DMS 273 (cell line): ENCODE measurements around the gene UBL7.

Source experiments
- DNase-seq: peaks from one replicate; lab custom pipeline; 2025; ENCODE audit not compliant: unreplicated experiment; lab: John Stamatoyannopoulos, UW

UBL7 gene

DNA sequence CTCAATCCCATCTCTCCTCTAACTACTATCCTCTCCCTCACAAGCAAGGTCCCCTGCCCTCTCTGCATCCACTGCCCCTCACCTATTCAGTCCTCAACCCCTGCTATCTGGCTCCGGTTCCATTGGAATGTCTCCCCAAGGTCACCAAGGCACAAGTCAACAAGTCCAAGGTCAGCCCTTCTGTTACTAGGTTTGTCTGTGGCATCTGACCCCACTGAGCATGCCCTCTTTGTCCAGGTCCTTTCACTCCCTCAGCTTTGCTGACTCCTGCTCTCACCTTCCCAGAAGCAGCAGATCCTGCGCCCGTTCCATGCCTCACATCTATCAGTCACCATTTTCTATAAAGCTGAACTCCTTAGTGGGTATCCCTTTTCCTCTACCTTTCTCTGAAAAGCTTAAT is 18.9 kb downstream of the UBL7 start:
- DNase-seq: no peak

DNA sequence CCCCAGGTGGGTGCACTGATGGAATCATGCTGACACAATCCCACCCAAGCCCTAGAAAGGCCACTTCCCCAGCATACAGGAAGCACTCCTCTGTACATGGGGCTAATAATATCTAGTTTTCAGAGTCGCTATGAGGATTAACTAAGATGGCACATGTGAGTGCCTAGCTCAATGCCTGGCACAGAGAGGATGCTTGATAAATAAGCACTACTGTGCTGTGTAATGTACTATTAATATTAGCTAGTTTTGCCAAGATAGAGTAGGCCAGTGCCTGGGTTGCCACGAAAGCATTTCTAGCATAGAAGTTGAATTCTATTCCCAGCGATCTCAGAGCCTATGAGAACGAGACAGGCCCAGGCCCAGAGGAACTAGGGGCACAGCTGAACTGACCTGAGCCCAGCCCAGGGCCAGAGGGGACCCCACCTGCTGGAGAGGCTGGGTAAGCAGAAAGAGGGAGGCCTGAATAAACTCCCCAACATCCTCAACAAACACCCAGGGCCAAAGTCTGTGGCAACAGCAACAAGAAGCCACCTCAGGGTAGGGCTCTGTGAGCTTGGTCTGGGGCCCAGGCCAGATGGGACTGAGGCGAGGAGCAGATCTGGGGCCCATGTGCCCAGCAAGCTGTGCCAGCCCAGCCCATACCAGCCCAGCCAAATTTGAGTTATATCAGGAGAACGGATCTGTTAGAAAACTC is 19.6 kb downstream of the UBL7 start:
- DNase-seq: no peak

- DNase-seq: peak; percentile 79
These were observed 22.1 kb downstream of the UBL7 start for GRCh38 chr15:74438721-74439316.

DNA sequence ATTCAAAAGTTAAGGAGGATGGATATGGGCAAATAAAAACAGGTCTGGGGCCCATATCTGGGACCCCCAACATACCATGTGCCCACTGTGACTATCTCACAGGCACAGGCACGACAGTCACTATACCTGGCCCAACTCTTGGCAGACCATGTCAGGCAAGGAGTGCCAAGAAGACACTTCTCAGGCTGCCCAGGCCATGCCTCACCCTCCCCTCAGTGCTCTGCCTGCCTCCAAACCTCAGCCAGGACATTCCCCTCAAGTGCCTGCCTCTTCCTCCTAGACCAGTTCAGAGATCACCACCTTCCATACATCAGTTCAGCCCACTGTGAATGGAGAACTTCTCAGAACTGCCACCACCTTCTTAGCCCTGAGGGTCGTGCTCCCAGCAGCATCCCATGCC is 22.8 kb downstream of the UBL7 start:
- no peak for DNase-seq

- DNase-seq: peak; percentile 23
These were observed 26.5 kb downstream of the UBL7 start for GRCh38 chr15:74434263-74435136.

DNA sequence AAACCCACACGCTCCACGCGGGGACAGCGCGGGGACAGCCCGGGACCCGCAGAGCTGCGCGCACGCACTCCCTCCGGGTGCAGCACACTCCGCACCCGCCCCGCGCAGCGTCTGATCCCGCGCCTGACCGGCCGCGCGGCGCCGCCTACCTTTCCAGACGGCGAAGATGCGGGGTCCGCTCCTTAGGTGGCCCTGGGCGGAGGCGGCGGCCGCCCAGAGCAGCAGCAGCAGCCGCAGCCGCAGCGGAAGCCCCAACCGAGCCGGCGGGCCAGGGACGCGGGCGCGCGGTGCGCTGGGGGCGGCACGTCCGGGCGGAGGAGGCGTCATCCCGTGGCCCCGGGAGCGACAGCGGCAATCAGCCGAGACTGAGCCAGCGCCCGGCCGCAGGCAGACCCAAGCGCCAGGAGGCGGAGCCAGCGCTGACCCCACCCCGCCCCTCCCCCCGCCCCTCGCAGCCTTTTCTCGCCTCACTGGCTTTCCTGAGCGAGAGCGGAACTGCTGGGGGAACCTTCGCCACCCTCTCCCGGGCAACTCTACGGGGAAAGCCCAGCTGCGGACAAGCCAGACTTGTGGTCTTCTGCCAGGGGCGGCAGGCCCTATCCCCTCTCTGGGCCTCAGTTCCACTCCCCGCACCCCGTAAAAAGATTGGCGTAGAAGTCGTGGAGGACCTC is 27.2 kb downstream of the UBL7 start, which contains the start of gene SEMA7A:
Gene SEMA7A, minus strand, starts transcription at position 367 of the 671 bp plus-strand sequence. Its CDS starts 40 bp downstream, at position 327.
- peak; percentile 78 for DNase-seq

DNA sequence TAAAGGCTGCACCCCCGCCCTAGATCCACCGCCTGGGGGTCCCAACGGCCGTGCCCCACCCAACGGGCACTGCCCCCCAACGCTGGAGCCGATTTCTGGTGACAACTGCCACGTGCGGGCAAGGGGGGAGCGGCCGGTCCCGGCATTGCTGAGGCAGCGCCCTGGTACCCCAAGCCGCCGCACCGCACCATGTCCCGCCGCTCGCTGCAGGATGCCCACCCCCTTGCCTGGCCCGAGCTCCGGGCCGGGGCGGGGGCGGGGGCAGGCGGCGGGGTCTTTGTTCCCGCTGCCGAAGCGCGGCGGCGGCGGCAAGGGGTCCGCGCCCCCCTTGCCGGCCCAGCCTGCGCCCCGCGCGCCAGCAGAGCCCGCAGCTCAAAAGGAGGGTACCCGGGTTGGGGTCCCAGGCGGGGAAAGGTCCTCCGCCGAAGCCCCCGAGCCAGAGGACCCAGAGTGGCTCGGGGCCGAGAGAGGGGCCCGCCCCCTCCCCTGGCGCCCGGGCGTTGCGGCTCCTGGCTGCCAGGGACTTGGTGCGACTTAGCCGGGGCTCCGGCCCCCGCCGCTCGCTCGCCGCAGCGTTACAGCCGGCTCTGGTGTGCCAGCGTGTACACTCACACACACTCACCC is 27.9 kb downstream of the UBL7 start:
- no peak for DNase-seq

DNA sequence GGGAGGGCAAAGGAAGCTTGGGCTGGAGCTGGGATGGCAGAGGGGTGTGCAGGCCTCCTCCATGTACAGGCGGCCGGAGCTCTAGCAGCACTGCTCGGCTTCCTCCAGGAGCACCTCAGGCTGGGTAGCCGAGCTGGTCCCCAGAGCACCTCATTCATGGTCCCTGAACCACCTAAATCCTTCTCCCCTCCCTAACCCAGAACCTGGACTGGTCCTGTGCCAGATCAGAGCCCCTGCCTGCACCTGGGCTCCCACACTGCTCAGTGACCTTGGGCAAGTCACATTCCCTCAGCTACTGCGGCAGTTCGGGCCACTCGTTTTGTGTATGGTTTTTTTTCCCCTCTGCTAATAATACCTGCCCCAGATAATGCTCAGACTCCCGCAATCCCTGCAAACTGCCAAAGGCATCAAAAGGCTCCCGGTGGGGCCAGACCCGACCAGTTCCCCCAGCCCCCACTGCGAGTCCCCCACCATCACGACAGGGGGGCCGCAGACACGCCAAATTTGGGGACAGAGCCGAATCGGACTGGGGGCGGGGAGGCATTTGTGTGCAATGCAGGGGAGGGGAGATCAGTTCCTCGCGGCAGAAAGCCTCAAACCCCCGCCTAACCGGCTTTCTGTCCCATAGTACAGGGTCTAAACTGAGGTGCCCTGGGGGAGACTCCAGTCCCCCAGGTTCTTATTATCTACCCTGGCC is 28.5 kb downstream of the UBL7 start:
- no peak for DNase-seq

DNA sequence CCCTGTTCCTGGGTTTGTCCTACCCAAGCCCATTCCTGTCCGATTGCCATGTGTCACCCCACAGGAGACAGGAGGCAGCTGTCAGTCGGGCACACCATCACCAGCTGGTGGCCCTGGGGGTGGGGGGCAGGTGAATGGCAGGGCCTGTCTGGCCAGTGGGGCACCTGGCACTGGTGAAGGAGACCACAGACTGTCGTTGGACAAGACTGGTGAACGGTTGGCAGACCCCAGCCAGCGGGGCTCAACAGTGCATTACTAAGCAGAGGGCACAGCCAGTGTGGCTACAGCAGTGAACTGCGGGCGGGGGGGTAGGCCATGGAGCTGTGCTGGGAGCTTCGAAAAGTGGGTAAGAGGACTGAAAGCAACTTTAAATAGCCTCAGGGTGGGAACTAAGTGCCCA is 29.3 kb downstream of the UBL7 start:
- DNase-seq: no peak

GRCh38 chr15:74431116-74431515 is 29.8 kb downstream of the UBL7 start:
- no peak for DNase-seq

GRCh38 chr15:74430510-74430951 is 30.4 kb downstream of the UBL7 start:
- no peak for DNase-seq

GRCh38 chr15:74429781-74430400 is 31.1 kb downstream of the UBL7 start:
- DNase-seq: no peak

GRCh38 chr15:74428970-74429780 is 31.8 kb downstream of the UBL7 start:
- DNase-seq: no peak

DNA sequence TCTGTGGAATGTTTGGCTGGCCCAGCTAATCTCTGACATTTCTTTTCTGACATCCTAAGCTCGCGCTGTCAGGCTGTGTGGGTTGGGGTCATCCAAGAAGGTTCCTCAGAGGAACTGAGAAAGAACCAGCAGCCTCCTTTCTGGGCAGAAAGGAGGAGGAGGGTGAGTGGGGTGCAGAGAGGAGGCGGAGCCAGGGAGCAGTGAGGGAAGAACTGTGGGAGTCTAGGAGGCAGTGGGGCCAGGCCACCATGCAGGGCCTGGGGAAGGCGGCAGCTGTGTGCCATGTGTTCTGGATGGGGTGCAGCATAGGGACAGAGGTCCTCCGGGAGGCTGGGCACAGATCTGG is 32.5 kb downstream of the UBL7 start:
- no peak for DNase-seq

- no peak for DNase-seq
These were observed 33.1 kb downstream of the UBL7 start for GRCh38 chr15:74427607-74428441.

- DNase-seq: no peak
These were observed 34.3 kb downstream of the UBL7 start for GRCh38 chr15:74426404-74427281.

DNA sequence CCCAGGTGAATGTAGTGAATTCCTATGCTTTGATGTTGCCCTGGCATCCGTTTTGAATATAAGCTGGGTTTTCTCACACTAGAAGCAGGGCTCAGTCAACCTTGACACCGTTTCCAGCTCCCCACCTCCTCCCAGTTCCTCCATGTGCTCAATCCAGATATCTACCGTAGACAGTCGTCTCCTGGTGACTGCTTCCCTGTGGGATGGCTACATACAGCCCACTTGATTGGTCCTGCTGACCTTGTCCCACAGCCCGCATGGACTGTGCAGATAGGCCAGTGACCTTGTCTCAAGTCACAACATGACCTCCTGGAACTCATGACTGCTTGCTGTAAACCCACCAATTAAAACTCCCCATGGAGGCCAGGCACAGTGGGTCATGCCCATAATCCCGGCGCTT is 35.3 kb downstream of the UBL7 start:
- DNase-seq: no peak
